T-helper 2 cell (primary cell): ENCODE results near the gene CASKIN2.
A peak's percentile ranks its signal among the peaks of the same experiment; 100 is the strongest.

Experiments used
- DNase-seq, 5 experiments: peaks; one replicate each; pipeline versions ENCODE4 v3.0.0 to v3.0.0-alpha.2; 2012 to 2022
- total RNA-seq, 2 donors: gene quantifications; one replicate each; lab custom pipeline; 2026; lab: John Stamatoyannopoulos, UW

Gene CASKIN2, protein sequence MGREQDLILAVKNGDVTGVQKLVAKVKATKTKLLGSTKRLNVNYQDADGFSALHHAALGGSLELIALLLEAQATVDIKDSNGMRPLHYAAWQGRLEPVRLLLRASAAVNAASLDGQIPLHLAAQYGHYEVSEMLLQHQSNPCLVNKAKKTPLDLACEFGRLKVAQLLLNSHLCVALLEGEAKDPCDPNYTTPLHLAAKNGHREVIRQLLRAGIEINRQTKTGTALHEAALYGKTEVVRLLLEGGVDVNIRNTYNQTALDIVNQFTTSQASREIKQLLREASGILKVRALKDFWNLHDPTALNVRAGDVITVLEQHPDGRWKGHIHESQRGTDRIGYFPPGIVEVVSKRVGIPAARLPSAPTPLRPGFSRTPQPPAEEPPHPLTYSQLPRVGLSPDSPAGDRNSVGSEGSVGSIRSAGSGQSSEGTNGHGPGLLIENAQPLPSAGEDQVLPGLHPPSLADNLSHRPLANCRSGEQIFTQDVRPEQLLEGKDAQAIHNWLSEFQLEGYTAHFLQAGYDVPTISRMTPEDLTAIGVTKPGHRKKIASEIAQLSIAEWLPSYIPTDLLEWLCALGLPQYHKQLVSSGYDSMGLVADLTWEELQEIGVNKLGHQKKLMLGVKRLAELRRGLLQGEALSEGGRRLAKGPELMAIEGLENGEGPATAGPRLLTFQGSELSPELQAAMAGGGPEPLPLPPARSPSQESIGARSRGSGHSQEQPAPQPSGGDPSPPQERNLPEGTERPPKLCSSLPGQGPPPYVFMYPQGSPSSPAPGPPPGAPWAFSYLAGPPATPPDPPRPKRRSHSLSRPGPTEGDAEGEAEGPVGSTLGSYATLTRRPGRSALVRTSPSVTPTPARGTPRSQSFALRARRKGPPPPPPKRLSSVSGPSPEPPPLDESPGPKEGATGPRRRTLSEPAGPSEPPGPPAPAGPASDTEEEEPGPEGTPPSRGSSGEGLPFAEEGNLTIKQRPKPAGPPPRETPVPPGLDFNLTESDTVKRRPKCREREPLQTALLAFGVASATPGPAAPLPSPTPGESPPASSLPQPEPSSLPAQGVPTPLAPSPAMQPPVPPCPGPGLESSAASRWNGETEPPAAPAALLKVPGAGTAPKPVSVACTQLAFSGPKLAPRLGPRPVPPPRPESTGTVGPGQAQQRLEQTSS (N-terminal part only)
- 0.61 to 0.94 reads per million in 2 donors for total RNA-seq

DNA sequence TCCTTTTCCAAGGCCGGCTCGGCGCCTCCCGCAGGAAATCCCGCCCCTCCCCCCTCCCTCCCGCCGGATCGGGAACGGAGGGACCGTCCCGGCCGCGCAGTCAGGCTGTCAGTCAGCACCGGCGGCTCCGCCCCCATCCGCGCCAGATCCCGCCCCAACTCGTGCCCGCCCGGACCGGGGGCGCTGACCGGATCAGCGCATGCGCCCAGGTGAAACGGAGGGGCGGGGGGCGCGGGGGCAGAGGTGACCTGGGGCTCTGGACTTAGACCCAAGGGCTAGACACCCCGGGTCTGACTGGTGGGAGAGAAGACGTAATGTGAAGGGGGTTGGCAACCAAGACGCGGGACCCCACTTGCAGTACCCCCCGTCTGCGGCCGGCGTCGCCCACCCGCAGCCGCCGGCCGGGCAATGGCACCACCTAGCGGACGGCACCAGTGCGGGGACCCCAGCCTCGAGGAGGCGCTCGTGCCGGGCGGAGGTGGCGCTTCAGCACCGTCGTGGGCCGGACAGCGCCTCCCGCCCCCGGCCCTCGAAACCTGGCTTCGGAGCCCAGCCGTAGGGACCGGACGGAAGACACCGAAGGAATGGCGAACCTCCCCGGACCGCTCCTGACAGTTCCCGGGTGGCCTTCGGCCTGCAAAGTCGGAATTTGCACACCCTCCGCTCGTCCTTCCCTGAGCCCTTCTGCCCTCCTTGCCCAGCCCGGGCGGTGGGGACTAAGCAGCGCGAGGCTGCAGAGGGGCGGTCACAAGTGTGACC is at the start of gene CASKIN2:
Gene CASKIN2 (minus strand): TSS at position 42 of the 759 bp plus-strand sequence. CDS start 1,733 bp downstream, outside the sequence.
- peak; percentile 51 to 80 (median 68) for DNase-seq

DNA sequence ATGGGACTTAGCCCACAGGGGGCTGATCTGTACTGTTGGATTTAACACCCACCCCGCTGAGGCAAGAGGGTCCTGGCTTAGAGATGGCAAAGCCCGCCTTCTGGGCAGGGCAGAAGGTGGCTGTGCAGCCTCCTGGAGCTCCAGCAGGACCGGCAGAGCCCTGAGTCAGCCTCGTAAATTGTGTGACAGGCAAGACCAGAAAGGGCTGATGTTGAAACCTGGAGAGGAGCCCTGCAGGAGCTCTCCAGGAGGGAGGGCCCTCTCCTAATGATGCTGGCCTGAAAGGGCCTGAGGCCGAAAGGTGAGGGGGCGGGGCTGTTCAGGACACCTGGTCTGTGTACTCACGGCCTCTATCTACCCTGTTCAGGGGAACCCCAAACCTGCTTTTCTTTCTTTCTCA is 49.7 kb upstream of the CASKIN2 start:
- no peak for DNase-seq

DNA sequence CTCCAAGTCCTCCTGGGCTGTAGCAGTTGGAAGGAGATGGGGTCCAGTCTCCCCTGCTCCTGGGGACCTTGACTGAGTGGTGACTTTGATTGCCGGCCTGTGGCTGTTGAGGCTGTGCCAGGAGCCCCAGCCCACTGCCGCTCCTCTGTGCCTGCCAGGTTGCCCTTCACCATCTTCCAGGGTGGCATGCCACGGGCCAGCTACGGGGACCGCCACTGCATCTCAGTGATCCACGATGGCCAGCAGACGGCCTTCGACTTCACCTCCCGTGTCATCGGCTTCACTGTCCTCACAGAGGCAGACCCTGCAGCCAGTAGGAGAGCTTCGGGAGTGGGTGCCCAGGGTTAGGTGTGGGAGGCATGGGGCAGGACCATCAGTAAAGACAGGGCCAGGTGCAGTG is 48.9 kb upstream of the CASKIN2 start:
- no peak for DNase-seq

DNA sequence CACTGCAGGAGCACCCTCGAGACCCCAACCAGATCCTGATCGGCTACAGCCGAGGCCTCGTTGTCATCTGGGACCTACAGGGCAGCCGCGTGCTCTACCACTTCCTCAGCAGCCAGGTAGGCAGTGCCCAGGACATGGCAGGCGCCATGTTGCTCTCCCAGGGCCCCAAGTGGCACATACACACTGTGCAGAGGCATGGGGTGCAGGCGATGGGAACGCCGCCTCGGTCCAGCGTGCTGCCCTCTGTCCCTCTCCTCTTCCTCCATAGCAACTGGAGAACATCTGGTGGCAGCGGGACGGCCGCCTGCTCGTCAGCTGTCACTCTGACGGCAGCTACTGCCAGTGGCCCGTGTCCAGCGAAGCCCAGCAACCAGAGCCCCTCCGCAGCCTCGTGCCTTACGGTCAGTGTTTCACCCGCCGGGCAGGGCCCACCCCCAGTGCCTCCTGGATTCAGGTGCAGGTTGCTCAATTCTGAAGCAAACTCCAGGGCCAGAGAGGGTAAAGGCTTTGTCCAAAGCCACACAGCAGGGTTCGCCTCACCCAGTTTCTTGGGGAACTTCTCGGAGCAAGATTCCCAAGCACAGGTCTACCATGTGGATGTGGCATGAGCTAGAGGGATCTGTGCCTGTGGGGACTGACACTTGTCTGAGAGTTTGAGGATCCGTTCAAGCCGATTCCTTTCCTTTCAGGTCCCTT is 47.9 kb upstream of the CASKIN2 start:
- no peak for DNase-seq

DNA sequence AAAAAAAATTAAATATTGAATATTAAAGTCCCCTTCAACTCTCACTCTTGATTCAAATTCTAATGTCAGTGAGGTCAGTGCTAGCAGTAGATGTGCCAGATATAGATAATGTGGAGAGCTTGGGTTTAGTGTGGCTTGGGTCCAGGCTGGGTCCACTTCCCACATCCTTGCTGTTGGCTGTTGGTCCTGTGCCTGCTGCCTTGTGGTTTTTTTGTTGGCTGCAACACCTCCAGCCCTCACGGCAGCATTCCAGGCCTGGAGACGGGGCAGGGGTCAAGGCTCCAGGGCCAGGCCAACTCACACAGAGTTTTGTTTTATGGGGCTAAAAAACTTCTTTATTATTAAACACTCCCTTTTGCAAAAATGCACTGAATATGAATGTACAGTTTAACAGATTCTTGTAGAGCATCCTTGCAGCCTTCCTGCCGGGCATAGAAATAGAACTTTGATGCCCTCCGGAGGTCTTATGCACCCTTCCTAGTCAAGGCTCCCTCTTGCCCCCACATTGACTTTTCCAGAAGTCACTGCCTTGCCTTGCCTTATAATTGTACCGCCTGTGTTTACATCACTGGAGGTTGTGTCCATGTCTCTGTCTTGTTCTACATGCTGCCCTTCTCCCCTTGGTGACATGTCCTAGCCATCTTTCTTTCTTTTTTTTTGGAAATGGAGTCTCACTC is 46.7 kb upstream of the CASKIN2 start:
- peak in 1 of 5 experiments; percentile 17 for DNase-seq

DNA sequence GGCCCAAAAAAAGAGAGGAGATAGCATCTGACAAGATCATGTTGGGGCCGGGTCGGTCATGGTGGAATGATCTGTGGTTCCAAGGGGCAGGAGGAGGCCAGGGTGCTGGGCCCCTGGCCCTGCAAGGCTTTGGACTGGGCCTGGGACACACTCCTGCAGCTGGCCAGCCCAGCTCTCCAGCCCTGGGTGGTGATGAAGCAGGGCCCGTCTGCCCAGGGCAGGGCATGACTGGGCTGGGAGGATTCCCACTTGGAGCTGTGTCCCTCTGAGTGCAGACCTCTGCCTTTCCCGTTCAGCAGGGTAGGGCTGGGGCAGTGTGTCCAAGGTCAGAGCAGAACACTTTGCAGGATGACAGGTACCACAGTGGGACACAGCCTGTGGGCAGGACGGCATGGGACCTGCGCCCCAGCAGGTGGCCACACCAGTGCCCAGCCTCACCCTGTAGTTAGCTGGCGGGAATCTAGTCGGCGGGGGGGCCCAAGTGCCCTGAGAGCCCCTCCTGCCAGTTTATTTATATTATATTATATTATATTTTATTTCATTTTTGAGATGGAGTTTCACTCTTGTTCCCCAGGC is 44.7 kb upstream of the CASKIN2 start:
- no peak for DNase-seq

DNA sequence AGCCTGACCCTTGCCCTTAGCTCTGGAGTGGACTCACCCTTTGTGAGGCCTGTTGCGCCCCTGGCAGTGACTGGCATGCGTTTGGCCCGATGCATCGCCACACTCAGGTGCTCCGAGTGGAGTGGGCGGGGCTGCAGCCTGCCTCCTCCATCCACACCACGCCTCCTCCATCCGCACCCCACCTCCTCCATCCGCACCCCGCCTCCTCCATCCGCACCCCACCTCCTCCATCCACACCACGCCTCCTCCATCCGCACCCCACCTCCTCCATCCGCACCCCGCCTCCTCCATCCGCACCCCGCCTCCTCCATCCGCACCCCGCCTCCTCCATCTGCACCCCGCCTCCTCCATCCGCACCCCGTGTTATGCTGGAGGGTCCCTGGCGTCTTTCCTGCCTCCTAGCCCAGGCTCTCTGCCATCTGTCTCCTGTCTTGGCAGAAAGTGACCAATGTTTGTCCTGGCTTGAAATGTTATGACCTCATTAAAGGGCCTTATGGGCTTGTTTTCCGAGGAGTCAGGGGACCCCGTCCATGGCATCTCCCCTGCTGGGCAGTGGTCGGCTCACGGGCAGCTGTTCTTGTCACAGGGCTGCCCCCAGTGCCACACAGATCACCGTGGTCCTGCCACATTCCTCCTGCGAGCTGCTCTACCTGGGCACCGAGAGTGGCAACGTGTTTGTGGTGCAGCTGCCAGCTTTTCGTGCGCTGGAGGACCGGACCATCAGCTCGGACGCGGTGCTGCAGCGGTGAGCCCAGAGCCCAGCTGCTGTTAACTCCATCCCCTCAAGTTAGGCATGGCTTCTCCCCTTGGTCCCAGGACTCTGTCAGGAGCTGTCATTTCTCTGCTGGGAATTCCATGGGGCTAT is 43.6 kb upstream of the CASKIN2 start:
- no peak for DNase-seq

DNA sequence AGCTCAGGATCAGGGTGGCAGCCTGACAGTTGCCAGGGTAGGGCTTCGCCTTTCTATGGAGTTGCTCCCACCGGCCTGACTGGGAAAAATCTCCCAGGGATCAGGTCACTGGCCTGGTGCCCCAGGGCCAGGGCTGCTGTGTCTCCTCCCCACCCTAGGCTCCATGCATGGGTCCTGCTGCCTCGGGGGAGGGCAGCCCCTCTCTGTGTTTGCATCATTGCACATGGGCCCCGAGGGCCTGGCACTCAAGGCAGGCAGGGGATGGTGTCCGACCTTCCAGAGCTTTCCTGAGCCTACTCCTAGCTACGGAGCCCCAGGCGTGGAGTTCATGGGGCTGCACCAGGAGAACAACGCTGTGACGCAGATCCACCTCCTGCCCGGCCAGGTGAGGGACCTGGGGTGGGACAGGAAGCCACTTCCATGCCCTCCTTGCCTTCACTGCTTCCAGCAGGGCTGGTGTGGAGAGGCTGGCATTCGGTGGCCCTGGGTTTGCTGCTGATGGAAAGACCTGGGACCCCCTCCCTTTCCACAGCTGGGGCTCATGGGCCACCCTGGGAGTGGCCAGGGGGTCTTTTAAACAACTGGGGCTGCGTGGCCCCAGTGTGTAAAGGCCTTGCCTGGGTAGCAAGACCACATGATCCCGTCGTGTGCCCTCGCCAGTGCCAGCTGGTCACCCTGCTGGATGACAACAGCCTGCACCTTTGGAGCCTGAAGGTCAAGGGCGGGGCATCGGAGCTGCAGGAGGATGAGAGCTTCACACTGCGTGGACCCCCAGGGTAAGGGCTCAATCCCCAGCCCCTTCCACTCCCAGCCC is 42.7 kb upstream of the CASKIN2 start:
- no peak for DNase-seq

DNA sequence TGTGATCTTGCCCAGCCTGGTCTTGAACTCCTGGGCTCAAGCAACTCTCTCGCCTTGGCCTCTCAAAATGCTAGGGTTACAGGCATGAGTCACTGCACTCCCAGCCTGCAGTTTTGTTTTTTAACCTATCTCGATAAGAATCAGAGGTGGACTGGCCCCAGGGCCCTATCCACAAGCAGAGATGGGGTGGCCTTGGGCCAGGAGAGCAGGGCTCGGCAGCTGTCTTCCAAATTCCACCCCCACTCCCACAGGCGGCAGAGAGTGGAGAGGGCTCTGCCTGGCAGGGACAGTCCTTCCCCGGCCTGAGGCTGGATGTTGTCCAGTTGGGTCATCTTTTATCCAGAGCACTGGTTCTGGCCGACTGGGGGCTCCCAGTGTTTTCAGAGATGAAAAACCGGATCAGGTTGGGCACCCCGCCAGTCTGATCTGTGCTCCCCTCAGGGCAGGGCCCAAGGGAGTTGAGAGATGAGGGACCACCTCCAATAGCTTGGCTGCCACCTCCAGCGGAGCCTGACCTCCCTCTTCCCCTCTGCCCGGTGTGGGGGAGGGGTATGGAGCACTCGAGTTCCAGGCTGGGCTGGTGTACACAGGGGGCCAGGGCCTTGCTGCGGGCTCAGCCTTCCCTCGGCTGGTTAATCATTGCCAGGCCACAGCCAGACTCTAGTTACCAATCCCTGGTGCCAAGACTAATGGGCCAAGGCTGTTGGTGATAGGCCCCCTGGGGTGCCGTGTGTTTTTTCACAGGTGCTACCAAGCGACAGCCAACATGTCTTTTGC is 41.9 kb upstream of the CASKIN2 start:
- no peak for DNase-seq

DNA sequence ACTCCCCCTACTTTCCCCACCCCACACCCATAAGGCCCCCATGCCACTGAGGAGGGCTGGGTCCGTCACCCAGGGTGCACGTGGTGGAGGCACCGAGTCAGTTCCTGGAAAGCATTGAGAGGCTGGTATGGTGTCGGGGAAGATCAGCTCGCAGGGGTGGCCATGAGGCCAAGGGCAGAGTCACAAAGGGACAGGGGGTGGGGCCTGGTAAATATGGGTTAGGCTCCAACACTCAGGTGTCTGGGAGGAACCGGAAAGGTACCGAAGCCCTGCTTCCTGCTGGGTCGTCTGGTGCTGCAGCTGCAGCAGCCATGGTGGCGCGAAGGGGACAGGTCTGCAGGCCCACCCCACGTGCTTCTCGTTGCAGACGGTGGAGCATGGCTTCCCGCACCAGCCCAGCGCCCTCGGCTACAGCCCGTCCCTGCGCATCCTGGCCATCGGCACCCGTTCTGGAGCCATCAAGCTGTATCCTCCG is 40.4 kb upstream of the CASKIN2 start:
- no peak for DNase-seq

DNA sequence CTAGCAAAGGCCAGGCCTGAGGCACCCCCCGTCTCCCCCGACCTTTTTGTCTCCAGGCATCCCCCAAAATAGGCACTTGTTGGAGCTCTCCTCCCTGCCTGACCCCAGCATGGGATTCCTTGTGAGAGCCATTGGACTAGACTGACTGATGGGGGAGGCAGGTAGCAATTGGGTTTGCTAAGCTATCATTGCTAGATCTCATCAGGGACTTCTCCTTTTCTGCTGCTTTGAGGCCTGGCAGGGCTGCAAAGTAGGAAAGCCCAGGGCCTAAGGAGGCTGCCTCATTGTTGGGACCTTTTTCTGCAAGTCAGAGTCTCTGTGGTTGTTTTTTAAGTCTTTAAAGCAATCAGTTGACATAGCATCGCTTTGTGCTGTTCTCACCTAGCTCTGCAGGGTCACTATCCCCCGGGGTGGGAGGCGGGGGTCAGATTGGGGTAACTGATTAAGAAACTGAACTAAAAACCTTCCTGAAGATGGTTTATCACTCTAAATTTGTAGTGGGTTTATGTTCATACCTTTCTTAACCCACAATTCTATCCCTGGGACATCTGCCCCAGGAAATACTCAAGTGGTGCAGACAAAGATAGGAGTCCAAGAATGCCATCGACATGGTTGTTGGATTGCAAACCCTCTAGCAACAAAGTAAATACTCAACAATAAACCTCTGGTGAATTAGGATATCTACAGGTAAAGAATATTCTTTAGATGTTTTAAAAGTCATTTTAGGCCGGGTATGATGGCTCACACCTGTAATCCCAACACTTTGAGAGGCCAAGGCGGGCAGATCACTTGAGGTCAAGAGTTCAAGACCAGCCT is 38.2 kb upstream of the CASKIN2 start:
- no peak for DNase-seq

DNA sequence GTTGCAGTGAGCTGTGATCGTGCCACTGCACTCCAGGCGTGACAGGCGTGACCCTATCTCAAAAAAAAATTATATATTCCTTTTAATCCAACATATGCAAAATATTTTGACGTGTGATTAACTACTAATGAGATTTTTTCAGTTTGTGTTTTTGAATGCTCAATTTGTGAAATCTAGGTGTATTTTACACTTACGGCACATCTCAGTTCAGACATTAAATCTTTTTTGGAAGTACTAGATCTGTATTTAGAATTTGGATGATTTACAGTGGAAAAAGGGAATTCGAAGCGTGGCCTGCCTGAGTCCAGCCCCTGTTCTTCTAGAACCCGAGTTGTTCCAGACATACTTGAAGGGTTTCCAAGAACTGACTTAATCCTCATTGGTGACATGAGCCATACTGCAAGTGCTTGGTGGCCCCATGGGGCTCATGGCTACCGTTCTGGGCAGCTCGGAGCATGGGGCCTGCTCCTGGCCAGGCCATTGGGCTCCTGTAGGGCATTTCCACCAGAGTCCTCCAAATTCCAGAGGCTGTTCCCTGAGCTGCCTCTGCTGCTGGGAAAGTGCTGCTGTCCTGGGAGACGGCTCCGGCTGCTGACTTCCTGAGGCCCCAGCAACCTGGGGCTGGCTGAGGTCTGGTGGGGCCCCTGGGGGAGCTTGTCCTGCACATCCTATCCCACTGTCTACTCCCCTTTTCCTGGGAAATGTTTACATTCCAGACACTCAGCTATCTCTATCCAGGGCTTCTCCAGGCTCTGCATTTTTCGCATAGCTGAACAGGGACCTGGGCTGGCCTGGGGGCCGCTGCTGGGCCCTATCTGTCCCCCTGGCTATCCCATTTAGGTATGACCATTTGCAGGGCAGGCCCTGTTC is 37.3 kb upstream of the CASKIN2 start:
- DNase-seq, result no peak

DNA sequence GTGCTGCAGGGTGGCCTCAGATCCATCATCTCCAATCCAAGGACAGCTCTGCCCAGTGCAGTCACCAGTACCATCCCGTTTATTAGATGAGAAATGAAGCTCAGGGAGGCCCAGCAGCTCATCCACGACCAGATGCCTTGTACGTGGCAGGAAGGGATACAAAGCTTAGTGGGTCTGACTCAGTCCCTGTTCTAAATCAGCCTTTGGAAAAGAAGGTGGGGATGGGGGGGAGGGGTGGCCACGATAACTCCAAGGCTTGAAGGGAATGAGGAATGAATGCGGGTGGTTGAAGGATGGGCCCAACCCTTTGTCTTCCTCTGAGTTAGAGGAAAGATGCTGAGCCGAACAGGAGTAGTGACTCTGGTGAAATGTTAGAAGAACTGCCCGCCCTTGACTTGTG is 35.9 kb upstream of the CASKIN2 start:
- no peak for DNase-seq

DNA sequence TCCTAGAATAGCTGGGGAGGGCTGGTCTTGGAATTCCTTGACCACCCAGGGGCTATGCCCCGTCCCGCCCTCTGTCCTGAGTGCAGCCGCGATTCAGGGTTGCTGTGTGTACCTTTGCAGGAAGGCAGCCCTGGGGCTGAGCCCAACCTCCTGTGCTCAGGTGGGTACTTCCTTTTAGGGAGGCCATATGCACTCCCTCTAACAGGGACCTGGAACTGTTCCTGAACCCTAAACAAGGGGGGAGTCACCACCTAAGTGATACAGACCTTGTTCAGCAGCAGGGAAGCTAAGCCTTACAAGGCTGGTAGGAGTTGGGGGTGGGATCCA is 34.8 kb upstream of the CASKIN2 start:
- DNase-seq, result no peak

DNA sequence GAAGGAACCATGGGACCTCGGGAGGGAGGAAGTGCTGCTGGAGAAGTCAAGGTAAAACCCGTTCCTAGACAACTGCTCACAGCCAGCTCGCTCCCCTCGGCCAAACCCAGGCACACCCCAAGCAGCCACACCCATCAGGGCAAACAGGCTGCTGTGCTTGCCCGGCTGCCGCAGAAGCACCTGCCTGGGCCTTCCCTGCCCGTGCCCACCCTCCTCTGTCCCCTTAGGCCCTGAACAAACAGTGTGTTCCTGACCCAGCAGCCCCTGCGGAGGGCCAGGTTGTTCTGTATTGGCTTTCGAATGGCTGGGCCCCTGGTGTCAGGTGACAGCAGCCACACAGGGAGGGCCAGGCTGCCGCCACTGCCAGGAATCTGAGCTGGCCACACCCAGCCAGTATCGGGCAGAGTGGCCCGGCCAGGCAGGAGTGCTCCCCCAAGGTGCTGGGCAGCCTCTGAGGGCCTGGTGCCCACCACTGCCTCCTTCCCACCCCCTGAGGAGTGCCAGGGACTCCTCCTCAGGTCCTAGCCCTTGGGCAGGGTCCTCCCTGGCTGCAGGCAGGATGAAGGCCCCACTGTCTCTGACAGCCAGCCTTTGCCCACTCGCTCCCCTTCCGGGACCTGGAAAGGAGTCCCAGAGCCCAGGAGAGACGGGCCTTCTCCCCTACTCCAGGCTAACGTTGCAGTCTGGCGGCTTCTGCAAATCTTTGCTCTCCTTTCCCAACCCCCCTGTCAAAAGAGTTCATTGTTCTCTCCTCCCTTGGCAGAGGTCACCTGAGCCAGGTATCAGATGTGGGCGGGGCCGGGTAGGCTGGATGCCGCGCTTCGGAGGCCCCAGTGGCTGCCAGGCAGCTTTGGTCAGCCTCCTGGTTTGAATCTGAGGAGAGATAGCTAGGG is 34.2 kb upstream of the CASKIN2 start:
- DNase-seq, result no peak
